Activated CD4-positive, alpha-beta memory T cell treated with anti-CD3 and anti-CD28 coated beads for 36 hours (primary cell): Measurements from ENCODE around the gene CORO2A. TPM values are rescaled to one million over a fixed set of nuclear protein-coding genes. Genes with fewer than 3 reads are reported as not detected.

Experiments
- CTCF ChIA-PET: fragments of 350-600 bp; sonication (Branson Sonifier 250); formaldehyde crosslinking; loops from one replicate; lab custom pipeline; 2021; ENCODE audit warnings: antibody characterized with exemption, inconsistent platforms; lab: Charles Lee
- POLR2A ChIA-PET: fragments of 350-600 bp; sonication (Branson Sonifier 250); formaldehyde crosslinking; loops from one replicate; lab custom pipeline; 2021; ENCODE audit warnings: antibody characterized with exemption; lab: Charles Lee
- DNase-seq: peaks from one replicate; pipeline ENCODE4 v3.0.0-alpha.2; 2020
- H3K27ac Mint-ChIP-seq: one replicate; pipeline ENCODE4 v1.8.0; 2021; ENCODE audit warnings: mixed read lengths
- H3K27me3 Mint-ChIP-seq: one replicate; pipeline ENCODE4 v1.8.0; 2021; ENCODE audit warnings: mixed read lengths
- H3K36me3 Mint-ChIP-seq: one replicate; pipeline ENCODE4 v1.8.0; 2021; ENCODE audit warnings: mixed read lengths
- H3K4me1 Mint-ChIP-seq: one replicate; pipeline ENCODE4 v1.8.0; 2021; ENCODE audit warnings: low read depth, mixed read lengths
- H3K4me3 Mint-ChIP-seq: one replicate; pipeline ENCODE4 v1.8.0; 2021; ENCODE audit warnings: mild to moderate bottlenecking, mixed read lengths
- H3K9me3 Mint-ChIP-seq: one replicate; pipeline ENCODE4 v1.8.0; 2021; ENCODE audit warnings: mixed read lengths
- intact Hi-C: fragments of 100-400 bp; cut with micrococcal nuclease; formaldehyde crosslinking; loops from one replicate; pipeline ENCODE4 v1.15.1; 2023
- total RNA-seq, 2 experiments: library from RNA; stranded (reverse); gene quantifications; one replicate each; pipeline ENCODE4 v1.2.3, GENCODE V29; 2021

The CORO2A gene
- total RNA-seq, 2 experiments from 2014 or later = 9.8 to 9.9 TPM

DNA sequence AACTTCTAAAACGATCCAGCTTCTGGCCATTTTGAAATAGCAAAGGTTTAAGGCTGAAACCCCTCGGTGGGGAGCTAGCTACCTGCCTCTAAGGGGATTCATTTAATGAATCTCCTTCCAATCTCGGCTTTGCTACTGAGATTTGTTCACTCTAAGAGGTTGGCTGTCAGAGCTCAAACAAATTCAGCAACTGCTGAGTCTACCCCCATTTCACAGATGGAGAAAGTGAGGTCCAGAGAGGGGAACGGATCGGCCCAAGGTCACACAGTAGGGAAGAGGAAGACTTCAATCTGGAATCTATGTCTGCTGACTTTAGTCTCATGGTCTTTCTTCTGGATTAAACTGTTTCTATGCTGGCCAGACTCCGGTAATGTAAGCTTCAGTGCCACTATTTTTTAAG, 3.0 kb downstream of the CORO2A start:
- no peak for DNase-seq
- intact Hi-C loops = no loop called here
- ChIA-PET POLR2A (no interaction called here), CTCF (no interaction called here)
- no peaks in the 10 kb centered on the region for H3K27me3 Mint-ChIP-seq
- peaks cover 21% of the 10 kb centered on the region for H3K4me1 Mint-ChIP-seq
- H3K36me3 Mint-ChIP-seq = no peaks in the 10 kb centered on the region
- no peak overlapping the region for H3K27ac Mint-ChIP-seq
- H3K9me3 Mint-ChIP-seq = no peaks in the 10 kb centered on the region
- H3K4me3 Mint-ChIP-seq = no peak overlapping the region

DNA sequence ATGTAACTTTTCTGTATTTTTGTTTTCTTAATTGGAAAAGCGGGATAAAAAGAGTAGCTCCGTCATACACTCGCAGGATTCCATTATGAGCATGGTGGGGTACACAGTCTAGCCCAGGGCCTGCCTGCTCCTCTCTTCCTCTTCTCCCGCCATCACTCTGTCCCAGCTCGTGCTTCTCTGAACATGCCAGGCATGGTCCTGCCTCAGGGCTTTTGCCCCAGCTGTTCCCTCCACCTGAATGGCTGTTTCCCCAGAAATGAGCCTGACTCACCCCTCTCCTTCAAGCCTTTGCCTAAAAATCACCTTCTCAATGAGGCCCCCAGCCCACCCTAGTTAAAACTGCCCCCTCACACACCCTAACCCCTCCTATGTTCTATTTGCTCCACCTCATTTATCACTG, 4.5 kb downstream of the CORO2A start:
- Mint-ChIP-seq H3K9me3 (no peaks in the 10 kb centered on the region), H3K27ac (no peak overlapping the region), H3K27me3 (no peaks in the 10 kb centered on the region), H3K4me1 (peaks cover 17% of the 10 kb centered on the region), H3K36me3 (no peaks in the 10 kb centered on the region), H3K4me3 (no peak overlapping the region)
- DNase-seq = no peak
- intact Hi-C loops = no loop called here
- POLR2A ChIA-PET = interaction anchor here (0.9 kb wide), 1 partner anchor 12 kb away, joined by 3 read pairs; no protein-coding TSS in a partner anchor
- CTCF ChIA-PET = interaction anchor here (0.7 kb wide), 1 partner anchor 19 kb away, joined by 3 read pairs; no protein-coding TSS in a partner anchor

DNA sequence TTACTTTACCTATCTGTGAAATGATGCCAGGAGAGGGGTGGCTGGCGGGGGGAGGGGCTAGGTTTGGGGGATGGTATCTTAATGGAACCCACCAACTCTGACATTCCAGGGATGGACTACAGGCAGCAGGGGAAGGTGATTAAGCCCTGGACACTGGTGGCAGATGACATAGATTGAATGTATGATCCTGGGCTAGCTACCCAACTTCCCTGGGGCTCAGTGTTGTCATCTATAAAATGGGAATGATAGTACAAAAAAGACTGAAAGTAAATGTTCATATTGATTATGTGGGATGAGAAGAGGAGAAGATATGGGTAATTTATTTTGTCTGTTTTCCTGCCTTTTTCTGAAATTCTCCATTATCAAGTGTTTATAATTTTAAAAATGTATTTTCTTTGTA, 6.2 kb downstream of the CORO2A start:
- no peak for DNase-seq
- H3K27me3 Mint-ChIP-seq = no peaks in the 10 kb centered on the region
- no peaks in the 10 kb centered on the region for H3K36me3 Mint-ChIP-seq
- H3K9me3 Mint-ChIP-seq = no peaks in the 10 kb centered on the region
- intact Hi-C loops = no loop called here
- CTCF ChIA-PET = interaction anchor here (1.4 kb wide), 1 partner anchor 77 kb away, joined by 5 read pairs; no protein-coding TSS in a partner anchor
- no peak overlapping the region for H3K27ac Mint-ChIP-seq
- H3K4me3 Mint-ChIP-seq = no peak overlapping the region
- H3K4me1 Mint-ChIP-seq = peaks cover 20% of the 10 kb centered on the region
- POLR2A ChIA-PET = no interaction called here

DNA sequence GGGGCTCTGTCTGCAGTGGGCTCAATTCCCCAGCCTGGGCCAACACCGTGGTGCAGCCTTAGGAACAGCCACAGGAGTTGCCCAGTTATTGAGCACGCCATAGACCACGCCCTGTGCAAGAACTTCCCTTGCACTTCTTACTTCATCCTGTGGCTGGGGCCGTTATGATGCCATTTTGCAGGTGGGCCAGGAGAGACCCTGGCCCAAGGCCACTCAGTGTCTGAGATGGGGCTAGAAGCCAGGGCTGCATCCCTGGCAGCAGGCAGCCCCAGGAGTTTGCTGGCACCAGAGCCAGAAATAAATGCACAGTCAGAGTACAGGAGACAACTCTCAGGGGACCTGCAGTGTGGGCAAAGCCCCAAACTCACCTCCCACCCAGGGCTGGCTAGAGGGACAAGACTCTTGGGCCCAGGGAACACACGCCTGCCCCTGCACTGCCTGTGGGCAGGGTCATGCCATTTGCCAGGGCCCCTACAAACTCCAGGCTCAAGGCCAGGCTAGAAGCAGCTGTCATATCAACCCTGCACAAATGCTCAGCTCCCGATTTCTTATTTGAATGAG, 6.7 kb downstream of the CORO2A start:
- no peak for DNase-seq
- POLR2A ChIA-PET = no interaction called here
- no peak overlapping the region for H3K27ac Mint-ChIP-seq
- intact Hi-C loops = no loop called here
- no peaks in the 10 kb centered on the region for H3K27me3 Mint-ChIP-seq
- no peak overlapping the region for H3K4me3 Mint-ChIP-seq
- CTCF ChIA-PET = interaction anchor here (1.4 kb wide), 1 partner anchor 77 kb away, joined by 5 read pairs; no protein-coding TSS in a partner anchor
- H3K9me3 Mint-ChIP-seq = no peaks in the 10 kb centered on the region
- no peaks in the 10 kb centered on the region for H3K36me3 Mint-ChIP-seq
- peaks cover 19% of the 10 kb centered on the region for H3K4me1 Mint-ChIP-seq

DNA sequence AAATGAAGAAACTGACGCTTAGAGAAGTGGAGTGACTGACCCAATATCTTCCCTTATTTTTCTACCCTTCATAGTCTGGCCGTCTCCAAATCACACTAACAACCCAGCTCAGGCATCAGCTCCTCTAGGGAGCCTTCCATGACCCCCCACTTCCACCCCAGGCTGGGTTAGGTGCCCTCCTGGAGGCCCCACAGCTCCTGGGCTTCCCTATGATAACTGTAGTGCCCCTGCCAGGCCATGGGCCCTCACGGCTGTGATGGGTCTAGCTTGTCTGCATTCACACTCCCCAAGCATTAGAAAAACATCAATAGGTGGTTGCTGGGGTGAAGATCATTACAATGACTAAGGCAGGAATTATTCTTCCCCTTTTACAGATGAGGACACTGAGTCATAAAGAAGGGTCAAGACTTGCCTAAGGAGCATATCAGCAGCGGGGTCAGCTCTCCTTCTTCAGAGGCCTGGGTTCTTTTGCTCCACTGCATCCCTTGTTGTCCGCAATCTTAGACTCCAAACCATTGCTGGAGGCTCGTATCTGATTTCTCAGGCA, 7.3 kb downstream of the CORO2A start:
- H3K9me3 Mint-ChIP-seq = no peaks in the 10 kb centered on the region

DNA sequence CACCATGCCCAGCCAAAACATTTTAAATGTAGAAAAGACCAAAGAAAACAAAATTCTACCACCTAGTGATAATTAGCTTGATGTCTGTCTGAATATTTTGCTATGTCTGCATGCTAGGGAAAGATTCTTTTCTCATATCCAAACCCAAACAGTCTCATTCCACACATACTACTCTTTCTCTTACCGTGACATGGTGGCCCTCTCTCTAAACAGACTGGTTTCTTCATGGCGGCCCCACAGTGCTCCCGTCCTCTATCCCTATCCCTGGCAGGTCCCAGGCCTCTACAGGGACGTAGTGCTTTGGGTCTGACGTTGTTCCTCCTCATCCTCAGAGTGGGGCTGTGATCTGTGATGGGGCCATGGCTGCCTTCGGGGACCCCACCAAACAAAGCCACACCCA, 8.1 kb downstream of the CORO2A start:
- no peaks in the 10 kb centered on the region for H3K9me3 Mint-ChIP-seq
- no peak for DNase-seq
- ChIA-PET CTCF (no interaction called here), POLR2A (no interaction called here)
- H3K27ac Mint-ChIP-seq = no peak overlapping the region
- H3K36me3 Mint-ChIP-seq = no peaks in the 10 kb centered on the region
- peaks cover 25% of the 10 kb centered on the region for H3K4me1 Mint-ChIP-seq
- intact Hi-C loops = no loop called here
- no peaks in the 10 kb centered on the region for H3K27me3 Mint-ChIP-seq
- H3K4me3 Mint-ChIP-seq = no peak overlapping the region

More for the DNA sequence above, 7.3 kb downstream of the CORO2A start:
- no peak for DNase-seq
- ChIA-PET CTCF (no interaction called here), POLR2A (no interaction called here)
- intact Hi-C loops = no loop called here
- peaks cover 25% of the 10 kb centered on the region for H3K4me1 Mint-ChIP-seq
- no peaks in the 10 kb centered on the region for H3K27me3 Mint-ChIP-seq
- H3K4me3 Mint-ChIP-seq = no peak overlapping the region
- no peaks in the 10 kb centered on the region for H3K36me3 Mint-ChIP-seq
- H3K27ac Mint-ChIP-seq = no peak overlapping the region

DNA sequence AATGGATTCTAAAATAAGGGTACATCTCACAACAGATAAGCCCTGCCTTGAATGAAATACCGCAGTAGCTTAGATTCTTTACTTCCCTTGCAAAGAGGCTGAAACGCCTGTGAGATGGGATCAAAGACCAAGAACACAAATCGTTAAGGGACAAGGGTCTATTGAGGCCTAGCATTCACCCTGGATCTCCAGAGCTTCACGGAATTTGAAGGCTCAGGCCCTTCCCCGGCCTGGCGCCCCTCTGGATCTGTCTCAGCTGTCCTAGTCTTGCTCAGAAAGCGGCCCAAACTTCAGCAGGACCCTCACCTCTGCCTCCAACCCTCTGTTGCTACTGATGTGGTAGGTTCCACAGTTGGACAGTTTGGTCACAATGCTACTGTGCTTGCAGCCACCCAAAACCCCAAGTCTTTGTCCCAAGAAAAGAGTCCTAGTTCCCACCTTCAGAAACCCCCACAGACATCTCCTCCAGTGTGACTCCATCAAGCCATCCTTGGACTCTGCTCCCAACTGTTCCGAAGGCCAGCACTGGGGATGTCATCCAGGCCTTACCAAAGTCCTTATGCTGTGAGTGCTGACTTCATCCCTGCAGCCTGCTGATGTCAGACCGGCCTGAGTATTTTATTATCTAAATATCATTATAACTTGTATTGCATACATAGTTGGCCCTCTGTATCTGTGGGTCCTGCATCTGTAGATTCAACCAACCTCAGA, 9.4 kb downstream of the CORO2A start:
- Mint-ChIP-seq H3K36me3 (no peaks in the 10 kb centered on the region), H3K9me3 (no peaks in the 10 kb centered on the region), H3K4me3 (no peak overlapping the region), H3K27ac (no peak overlapping the region), H3K27me3 (no peaks in the 10 kb centered on the region), H3K4me1 (peaks cover 20% of the 10 kb centered on the region)
- intact Hi-C loops = no loop called here
- DNase-seq = no peak
- ChIA-PET POLR2A (interaction anchor here (0.7 kb wide), 1 partner anchor 15 kb away, joined by 3 read pairs; no protein-coding TSS in a partner anchor), CTCF (interaction anchor here (0.9 kb wide), 1 partner anchor 9 kb away, joined by 3 read pairs; the partner anchor contains the start of gene CORO2A)

DNA sequence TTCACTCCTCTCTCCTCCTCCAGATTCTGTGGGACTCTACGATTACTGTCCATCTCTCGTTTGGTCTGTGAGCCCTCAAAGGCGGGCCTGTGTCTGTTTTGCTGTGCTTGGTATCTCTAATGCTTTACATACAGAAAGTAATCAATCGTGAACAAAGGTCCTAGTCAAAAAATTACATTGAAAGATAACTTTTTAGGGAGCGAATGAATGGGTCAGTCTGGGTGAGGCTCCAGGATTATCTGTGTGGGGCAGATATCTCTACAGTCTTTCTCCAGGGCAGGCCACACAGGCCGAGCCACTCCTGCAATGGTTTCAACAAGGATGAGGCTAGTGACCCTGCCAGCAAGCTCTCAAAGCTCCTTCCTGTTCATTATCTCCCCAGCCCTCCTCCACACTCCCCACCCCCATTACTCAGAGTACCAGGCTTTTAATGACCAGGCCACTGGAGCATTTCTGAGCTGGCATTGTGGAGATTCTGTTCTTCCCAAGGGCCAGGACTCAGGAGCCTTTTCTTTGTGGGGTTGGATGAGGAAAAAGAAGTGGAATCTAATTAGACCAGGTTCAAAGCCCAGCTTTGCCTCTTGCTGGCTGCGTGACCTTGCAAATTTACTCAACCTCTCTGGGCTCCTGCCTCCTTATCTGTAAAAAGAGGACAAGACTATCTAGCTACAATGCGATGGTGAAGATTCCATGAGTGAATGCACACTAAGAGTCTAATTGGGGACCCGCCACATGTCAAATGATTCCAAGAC, 10.2 kb downstream of the CORO2A start:
- no peak overlapping the region for H3K27ac Mint-ChIP-seq
- H3K36me3 Mint-ChIP-seq = no peaks in the 10 kb centered on the region
- ChIA-PET POLR2A (interaction anchor here (0.7 kb wide), 1 partner anchor 14 kb away, joined by 3 read pairs; no protein-coding TSS in a partner anchor), CTCF (interaction anchor here (0.9 kb wide), 1 partner anchor 10 kb away, joined by 3 read pairs; the partner anchor contains the start of gene CORO2A)
- no peaks in the 10 kb centered on the region for H3K27me3 Mint-ChIP-seq
- no peak for DNase-seq
- no peaks in the 10 kb centered on the region for H3K9me3 Mint-ChIP-seq
- H3K4me1 Mint-ChIP-seq = peaks cover 20% of the 10 kb centered on the region
- intact Hi-C loops = no loop called here
- H3K4me3 Mint-ChIP-seq = no peak overlapping the region

DNA sequence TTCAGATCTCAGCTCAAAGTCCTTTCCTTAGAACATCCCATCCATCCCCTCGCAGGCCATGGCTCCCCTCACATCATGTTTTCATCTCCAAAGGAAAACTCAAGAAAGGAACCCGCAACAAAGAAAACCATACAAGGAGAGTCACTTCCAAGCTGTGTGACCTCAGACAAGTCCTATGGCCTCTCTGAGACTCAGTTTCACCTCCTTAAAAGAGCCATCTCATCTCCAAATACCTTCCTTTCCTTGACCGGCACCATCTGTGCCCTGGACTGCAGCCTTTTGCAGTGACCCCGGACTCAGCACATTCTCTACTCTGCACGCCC, 10.7 kb downstream of the CORO2A start:
- H3K27me3 Mint-ChIP-seq = no peaks in the 10 kb centered on the region
- DNase-seq = no peak
- no peaks in the 10 kb centered on the region for H3K36me3 Mint-ChIP-seq
- H3K9me3 Mint-ChIP-seq = no peaks in the 10 kb centered on the region
- ChIA-PET CTCF (interaction anchor here (0.9 kb wide), 1 partner anchor 10 kb away, joined by 3 read pairs; the partner anchor contains the start of gene CORO2A), POLR2A (no interaction called here)
- H3K4me1 Mint-ChIP-seq = peaks cover 20% of the 10 kb centered on the region
- no peak overlapping the region for H3K4me3 Mint-ChIP-seq
- intact Hi-C loops = no loop called here
- H3K27ac Mint-ChIP-seq = no peak overlapping the region

DNA sequence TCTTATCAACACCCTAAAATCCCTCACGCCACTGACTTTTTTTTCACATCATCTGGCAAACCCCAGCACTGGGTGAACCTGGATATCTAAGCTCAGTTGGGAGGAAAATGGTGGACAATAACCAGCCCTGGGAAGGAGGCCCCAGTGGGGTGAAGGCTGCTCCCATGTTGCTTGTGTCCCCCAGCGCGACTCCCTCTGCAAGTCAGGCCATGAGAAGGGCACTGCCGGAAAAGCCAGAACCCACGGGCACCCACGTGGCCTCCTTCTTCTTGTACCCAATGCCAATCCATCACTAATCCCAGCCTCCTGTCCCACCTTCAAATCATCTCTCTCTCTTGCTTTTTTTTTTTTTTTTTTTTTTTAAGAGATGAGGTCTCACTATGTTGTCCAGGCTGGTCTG, 11.4 kb downstream of the CORO2A start:
- Mint-ChIP-seq H3K4me1 (peaks cover 24% of the 10 kb centered on the region), H3K27ac (no peak overlapping the region)
- POLR2A ChIA-PET = no interaction called here

DNA sequence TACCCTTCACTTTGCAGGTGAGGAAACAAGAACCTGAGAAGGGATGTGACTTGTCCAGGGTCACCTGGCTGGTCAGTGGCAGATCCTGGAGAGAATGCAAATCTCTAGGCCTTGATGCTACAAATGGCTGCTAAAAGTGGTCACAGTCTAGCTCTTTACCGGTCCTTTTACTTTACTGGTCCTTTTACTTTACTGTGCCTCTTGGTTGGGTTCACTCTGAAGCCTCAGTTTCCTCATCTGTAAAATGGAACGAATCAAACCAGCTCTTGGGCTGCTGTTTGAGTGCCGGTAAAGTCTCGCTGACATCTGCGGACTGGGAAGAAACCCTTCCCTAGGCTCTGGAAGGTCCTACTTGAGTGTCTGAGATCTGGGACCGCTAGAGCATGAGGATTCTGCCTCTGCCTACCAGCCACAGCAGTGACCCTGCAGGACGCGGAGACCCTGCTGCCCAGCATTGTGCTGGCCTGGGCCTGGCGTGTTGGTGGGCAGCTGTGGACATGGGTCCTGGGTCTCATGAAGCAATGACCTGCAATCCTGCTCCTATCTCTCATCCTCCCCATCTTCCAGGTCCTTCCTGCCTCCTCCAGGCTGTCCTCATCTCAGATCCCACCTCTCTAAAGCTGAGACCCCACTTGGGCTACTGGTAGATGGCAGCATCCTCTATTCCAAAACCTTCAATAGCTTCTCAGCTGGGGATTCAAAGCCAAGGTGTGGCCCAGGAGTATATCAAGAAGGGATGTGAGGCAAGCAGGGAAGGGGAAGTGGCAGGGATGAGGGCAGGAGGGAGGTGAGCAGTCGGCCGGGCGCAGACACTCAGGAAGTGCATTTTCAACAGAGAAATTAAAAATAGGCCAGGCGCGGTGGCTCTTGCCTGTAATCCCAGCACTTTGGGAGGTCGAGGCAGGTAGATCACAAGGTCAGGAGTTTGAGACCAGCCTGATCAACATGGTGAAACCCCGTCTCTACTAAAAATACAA, 13.3 kb downstream of the CORO2A start:
- no peak overlapping the region for H3K27ac Mint-ChIP-seq
- ChIA-PET CTCF (interaction anchor here (1.0 kb wide), 1 partner anchor 104 kb away, joined by 3 read pairs; no protein-coding TSS in a partner anchor), POLR2A (no interaction called here)
- DNase-seq = no peak
- no peaks in the 10 kb centered on the region for H3K9me3 Mint-ChIP-seq
- no peaks in the 10 kb centered on the region for H3K27me3 Mint-ChIP-seq
- H3K36me3 Mint-ChIP-seq = no peaks in the 10 kb centered on the region
- H3K4me3 Mint-ChIP-seq = no peak overlapping the region
- intact Hi-C loops = no loop called here
- peaks cover 28% of the 10 kb centered on the region for H3K4me1 Mint-ChIP-seq

More for the DNA sequence above, 11.4 kb downstream of the CORO2A start:
- H3K9me3 Mint-ChIP-seq = no peaks in the 10 kb centered on the region
- H3K36me3 Mint-ChIP-seq = no peaks in the 10 kb centered on the region
- H3K27me3 Mint-ChIP-seq = no peaks in the 10 kb centered on the region
- CTCF ChIA-PET = no interaction called here
- H3K4me3 Mint-ChIP-seq = no peak overlapping the region
- intact Hi-C loops = no loop called here
- DNase-seq = no peak
